H54 (cell line): Measurements from ENCODE around the gene NQO2.
"Not testable (repeated sequence)": the region's sequence is repeated elsewhere in the genome, so short reads cannot be mapped to it uniquely, and the experiment has no call there.

Experiments used
- DNase-seq: peaks from one replicate; pipeline ENCODE4 v3.0.0; 2011; ENCODE audit warnings: low spot score, mixed read lengths; ENCODE audit not compliant: insufficient read length
- FAIRE-seq: peaks from 3 replicates; lab custom pipeline; 2011; peaks lifted over from hg19 to GRCh38; lab: Jason Lieb, UNC
- POLR2A ChIP-seq: IDR thresholded peaks from 2 replicates; pipeline ENCODE4 v1.6.1; 2011; ENCODE audit warnings: low read depth, mild to moderate bottlenecking, low read length

NQO2 gene

GRCh38 chr6:3006476-3006875 is 6.8 kb downstream of the NQO2 start:
- DNase-seq (no peak), FAIRE-seq (no peak)
- TF ChIP-seq POLR2A: no peak

GRCh38 chr6:3007571-3007970 is 7.9 kb downstream of the NQO2 start:
- no peak for DNase-seq
- TF ChIP-seq POLR2A: no peak
- FAIRE-seq: no peak

- FAIRE-seq, DNase-seq: not testable (repeated sequence)
Measured at GRCh38 chr6:3008712-3009265, 9.1 kb downstream of the NQO2 start.

GRCh38 chr6:3009930-3010329 is 10.2 kb downstream of the NQO2 start:
- DNase-seq (no peak), FAIRE-seq (no peak)
- TF ChIP-seq POLR2A: no peak

GRCh38 chr6:3011158-3011557 is 11.5 kb downstream of the NQO2 start:
- no peak for TF ChIP-seq POLR2A
- FAIRE-seq (no peak), DNase-seq (no peak)

GRCh38 chr6:3011592-3011991 is 11.9 kb downstream of the NQO2 start:
- DNase-seq: no peak
- FAIRE-seq: no peak
- no peak for TF ChIP-seq POLR2A

GRCh38 chr6:3013486-3013885 is 13.8 kb downstream of the NQO2 start:
- TF ChIP-seq POLR2A: no peak
- peak; percentile 83 for FAIRE-seq
- peak; percentile 61 for DNase-seq

GRCh38 chr6:3013901-3014674 is 14.4 kb downstream of the NQO2 start:
- no peak for TF ChIP-seq POLR2A
- FAIRE-seq (no peak), DNase-seq (no peak)

- no peak for FAIRE-seq
- DNase-seq: no peak
- no peak for TF ChIP-seq POLR2A
Measured at GRCh38 chr6:3014675-3015066, 15.0 kb downstream of the NQO2 start.

- no peak for DNase-seq
- no peak for FAIRE-seq
- no peak for TF ChIP-seq POLR2A
Measured at GRCh38 chr6:3015144-3015543, 15.4 kb downstream of the NQO2 start.

- DNase-seq (no peak), FAIRE-seq (no peak)
- TF ChIP-seq POLR2A: no peak
Measured at GRCh38 chr6:3016473-3017280, 17.0 kb downstream of the NQO2 start.

- FAIRE-seq (no peak), DNase-seq (no peak)
- no peak for TF ChIP-seq POLR2A
Measured at GRCh38 chr6:3017304-3017703, 17.6 kb downstream of the NQO2 start.

- DNase-seq (no peak), FAIRE-seq (no peak)
- no peak for TF ChIP-seq POLR2A
Measured at GRCh38 chr6:3019065-3019464, 19.4 kb downstream of the NQO2 start.

- TF ChIP-seq POLR2A: no peak
- DNase-seq (no peak), FAIRE-seq (no peak)
Measured at GRCh38 chr6:3019749-3020320, 20.1 kb downstream of the NQO2 start.

- not testable (repeated sequence) for DNase-seq, FAIRE-seq
Measured at GRCh38 chr6:3020976-3021598, 21.4 kb downstream of the NQO2 start.
